ENCODE results near the gene SNAI1.
"Not testable (repeated sequence)": the region's sequence is repeated elsewhere in the genome, so short reads cannot be mapped to it uniquely, and the experiment has no call there.

The SNAI1 gene

DNA sequence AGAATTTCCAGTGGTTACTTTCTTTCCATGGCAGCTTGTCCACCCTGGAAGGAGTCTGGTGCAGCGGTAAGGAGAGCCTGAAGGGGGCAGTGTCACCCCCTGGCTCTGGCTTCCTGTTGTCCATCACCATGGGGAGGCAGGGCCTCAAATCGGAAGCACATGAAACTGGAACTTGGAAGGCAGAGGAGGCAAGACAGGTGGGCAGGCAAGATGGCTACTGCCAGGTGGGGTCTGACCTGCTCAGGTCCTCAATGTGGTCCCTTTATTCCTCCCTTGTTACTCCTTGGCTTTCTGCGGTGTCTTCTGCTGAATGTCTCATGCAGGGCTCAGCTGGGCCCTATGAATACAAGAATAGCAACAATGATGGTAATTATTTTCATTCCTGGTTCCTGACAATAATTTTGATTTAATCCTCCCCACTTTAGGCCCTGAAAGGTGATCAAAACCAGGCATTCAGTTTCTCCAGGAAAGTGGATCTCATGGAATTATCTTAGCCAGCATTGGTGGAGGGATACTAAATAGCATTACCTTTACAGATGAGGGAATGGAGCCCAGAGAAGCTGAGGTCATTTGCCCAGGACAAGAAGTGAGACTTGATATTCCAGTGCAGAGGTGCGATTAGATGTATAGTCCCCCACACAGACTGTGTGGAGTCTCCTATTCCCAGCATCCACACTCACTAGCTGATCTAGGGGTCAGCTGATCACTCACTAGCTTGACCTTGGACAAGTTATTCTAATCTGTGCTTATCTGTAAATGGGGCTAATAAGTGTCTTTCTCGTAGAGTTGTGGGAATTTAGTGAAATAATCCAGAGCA is 17.6 kb upstream of the SNAI1 start:
- no peaks in the 10 kb centered on the region for H3K27me3 ChIP-seq (ENCODE audit: insufficient read depth, low read length)
- peaks cover 12% of the 10 kb centered on the region for H3K4me1 ChIP-seq (ENCODE audit: control insufficient read depth, insufficient read depth, low read length, unreplicated experiment)
- H3K79me2 ChIP-seq (ENCODE audit: control insufficient read depth, insufficient read depth, low read length, unreplicated experiment) = no peaks in the 10 kb centered on the region
- H3K27ac ChIP-seq (ENCODE audit: low read depth, low read length) = no peak overlapping the region
- no peaks in the 10 kb centered on the region for H3K36me3 ChIP-seq (ENCODE audit: insufficient read depth, low read length)
- H2AFZ ChIP-seq (ENCODE audit: low read length, unreplicated experiment) = no peak overlapping the region
- no peak overlapping the region for H3K4me3 ChIP-seq (ENCODE audit: low read depth, low read length)

DNA sequence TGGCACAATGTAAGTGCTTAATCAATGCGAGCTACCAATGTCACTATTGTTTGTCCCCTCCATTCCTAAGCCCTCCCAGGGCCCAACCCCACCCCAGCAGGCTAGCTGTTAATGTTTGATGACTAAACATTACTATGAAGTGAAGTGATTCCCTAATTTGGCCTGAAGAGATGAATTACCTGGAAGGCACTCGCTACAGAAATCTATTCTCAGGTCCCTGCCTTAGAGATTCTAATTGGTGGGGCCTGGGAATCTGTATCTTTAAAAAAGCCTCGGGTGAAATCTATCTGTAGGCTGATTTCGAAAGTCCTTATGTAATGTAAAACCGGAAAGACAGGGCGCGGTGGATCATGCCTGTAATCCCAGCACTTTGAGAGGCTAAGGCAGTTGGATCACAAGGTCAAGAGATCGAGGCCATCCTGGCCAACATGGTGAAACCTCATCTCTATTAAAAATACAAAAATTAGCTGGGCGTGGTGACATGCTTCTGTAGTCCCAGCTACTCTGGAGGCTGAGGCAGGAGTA is 16.9 kb upstream of the SNAI1 start:
- no peaks in the 10 kb centered on the region for H3K27me3 ChIP-seq (ENCODE audit: insufficient read depth, low read length)
- H3K4me1 ChIP-seq (ENCODE audit: control insufficient read depth, insufficient read depth, low read length, unreplicated experiment) = peaks cover 12% of the 10 kb centered on the region
- H3K4me3 ChIP-seq (ENCODE audit: low read depth, low read length) = no peak overlapping the region
- no peak overlapping the region for H2AFZ ChIP-seq (ENCODE audit: low read length, unreplicated experiment)
- no peaks in the 10 kb centered on the region for H3K36me3 ChIP-seq (ENCODE audit: insufficient read depth, low read length)
- no peaks in the 10 kb centered on the region for H3K79me2 ChIP-seq (ENCODE audit: control insufficient read depth, insufficient read depth, low read length, unreplicated experiment)
- no peak overlapping the region for H3K27ac ChIP-seq (ENCODE audit: low read depth, low read length)

DNA sequence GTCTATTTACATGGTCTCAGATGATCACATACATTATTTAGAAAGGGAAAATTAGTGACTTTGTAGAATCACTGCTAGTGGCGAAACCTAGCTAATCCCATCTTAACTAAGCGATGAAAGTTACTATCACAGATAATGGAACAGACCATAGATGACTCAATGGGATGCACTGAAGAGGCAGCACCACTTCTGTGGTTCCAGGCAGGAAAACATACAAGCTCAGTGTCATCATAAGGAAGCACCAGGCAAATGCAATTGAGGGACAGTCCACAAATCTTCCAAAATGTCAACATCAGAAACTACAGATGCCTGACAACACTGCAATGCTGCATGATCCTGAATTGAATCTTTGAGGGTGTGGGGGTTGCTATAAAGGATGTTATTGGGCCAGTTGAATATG is 15.9 kb upstream of the SNAI1 start:
- Histone ChIP-seq H2AFZ (ENCODE audit: low read length, unreplicated experiment) (no peak overlapping the region), H3K36me3 (ENCODE audit: insufficient read depth, low read length) (no peaks in the 10 kb centered on the region), H3K79me2 (ENCODE audit: control insufficient read depth, insufficient read depth, low read length, unreplicated experiment) (no peaks in the 10 kb centered on the region), H3K4me3 (ENCODE audit: low read depth, low read length) (no peak overlapping the region), H3K27me3 (ENCODE audit: insufficient read depth, low read length) (no peaks in the 10 kb centered on the region), H3K4me1 (ENCODE audit: control insufficient read depth, insufficient read depth, low read length, unreplicated experiment) (peaks cover 12% of the 10 kb centered on the region), H3K27ac (ENCODE audit: low read depth, low read length) (no peak overlapping the region)

DNA sequence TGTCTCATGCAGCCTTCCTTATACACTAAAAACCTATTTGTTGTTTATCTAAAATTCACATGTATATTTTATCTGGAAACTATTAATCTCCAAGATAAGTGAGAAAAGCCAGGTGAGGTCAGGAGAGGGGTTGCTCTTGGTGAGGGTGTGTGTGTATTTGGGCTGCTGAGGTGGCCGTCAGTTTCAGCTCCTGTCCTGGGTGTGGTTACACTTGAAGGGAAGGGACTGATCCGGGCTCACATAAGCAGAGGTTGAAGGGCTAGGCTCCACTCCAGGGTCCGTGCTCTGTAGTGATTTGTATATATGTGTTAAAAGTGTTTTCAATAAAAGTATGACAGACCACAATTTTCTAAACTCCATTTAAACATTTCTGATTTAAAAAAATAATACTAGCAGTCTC is 13.5 kb upstream of the SNAI1 start:
- H3K36me3 ChIP-seq (ENCODE audit: insufficient read depth, low read length) = no peaks in the 10 kb centered on the region
- H3K4me1 ChIP-seq (ENCODE audit: control insufficient read depth, insufficient read depth, low read length, unreplicated experiment) = peaks cover 12% of the 10 kb centered on the region
- no peaks in the 10 kb centered on the region for H3K79me2 ChIP-seq (ENCODE audit: control insufficient read depth, insufficient read depth, low read length, unreplicated experiment)
- H2AFZ ChIP-seq (ENCODE audit: low read length, unreplicated experiment) = no peak overlapping the region
- no peaks in the 10 kb centered on the region for H3K27me3 ChIP-seq (ENCODE audit: insufficient read depth, low read length)
- H3K27ac ChIP-seq (ENCODE audit: low read depth, low read length) = no peak overlapping the region
- no peak overlapping the region for H3K4me3 ChIP-seq (ENCODE audit: low read depth, low read length)

DNA sequence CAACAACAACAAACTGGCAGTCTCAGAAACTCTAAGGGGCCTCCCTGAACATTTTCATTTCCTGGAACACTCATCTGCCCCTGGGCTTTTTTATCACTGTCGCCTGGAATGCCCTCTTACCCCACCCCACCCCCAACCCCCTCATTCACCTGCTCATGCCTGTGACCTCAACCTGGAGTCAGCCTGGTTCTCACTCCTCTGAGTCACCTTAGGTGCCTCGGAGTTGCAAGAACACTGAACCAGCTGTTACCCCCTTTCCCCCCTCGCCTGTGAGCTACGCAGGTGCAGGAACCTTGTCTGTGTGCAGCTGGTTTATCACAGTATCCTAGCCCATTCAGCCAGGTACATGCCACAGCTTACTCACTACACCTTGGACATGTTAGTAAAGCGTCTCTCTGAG is 12.8 kb upstream of the SNAI1 start:
- no peak overlapping the region for H3K27ac ChIP-seq (ENCODE audit: low read depth, low read length)

DNA sequence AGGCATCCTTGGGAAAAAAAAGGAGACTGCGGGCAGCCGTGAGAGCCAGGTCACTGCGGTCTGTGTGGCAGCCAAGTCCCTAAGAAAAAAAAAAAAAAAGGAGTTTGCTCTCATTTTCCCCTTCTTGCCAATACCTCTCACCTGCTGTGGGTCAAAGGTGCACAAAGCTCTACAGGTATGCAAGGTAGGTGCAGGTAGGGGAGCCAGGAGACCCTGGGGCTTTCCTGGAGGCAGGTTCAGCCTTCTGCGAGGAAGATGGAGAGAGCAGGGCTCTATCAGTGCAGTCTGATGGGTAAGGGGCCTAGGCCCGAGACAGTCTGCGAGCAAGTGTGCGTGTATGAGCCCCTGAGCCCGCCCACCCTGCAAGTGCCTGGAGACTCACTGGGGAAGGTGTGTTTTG is 12.3 kb upstream of the SNAI1 start:
- H3K27me3 ChIP-seq (ENCODE audit: insufficient read depth, low read length) = no peaks in the 10 kb centered on the region
- no peak overlapping the region for H3K4me3 ChIP-seq (ENCODE audit: low read depth, low read length)
- H3K79me2 ChIP-seq (ENCODE audit: control insufficient read depth, insufficient read depth, low read length, unreplicated experiment) = no peaks in the 10 kb centered on the region
- peaks cover 12% of the 10 kb centered on the region for H3K4me1 ChIP-seq (ENCODE audit: control insufficient read depth, insufficient read depth, low read length, unreplicated experiment)
- no peak overlapping the region for H3K27ac ChIP-seq (ENCODE audit: low read depth, low read length)
- no peaks in the 10 kb centered on the region for H3K36me3 ChIP-seq (ENCODE audit: insufficient read depth, low read length)
- no peak overlapping the region for H2AFZ ChIP-seq (ENCODE audit: low read length, unreplicated experiment)

More for the DNA sequence above, 12.8 kb upstream of the SNAI1 start:
- H3K27me3 ChIP-seq (ENCODE audit: insufficient read depth, low read length) = no peaks in the 10 kb centered on the region
- no peaks in the 10 kb centered on the region for H3K36me3 ChIP-seq (ENCODE audit: insufficient read depth, low read length)
- H2AFZ ChIP-seq (ENCODE audit: low read length, unreplicated experiment) = no peak overlapping the region
- peaks cover 12% of the 10 kb centered on the region for H3K4me1 ChIP-seq (ENCODE audit: control insufficient read depth, insufficient read depth, low read length, unreplicated experiment)
- H3K79me2 ChIP-seq (ENCODE audit: control insufficient read depth, insufficient read depth, low read length, unreplicated experiment) = no peaks in the 10 kb centered on the region
- no peak overlapping the region for H3K4me3 ChIP-seq (ENCODE audit: low read depth, low read length)

DNA sequence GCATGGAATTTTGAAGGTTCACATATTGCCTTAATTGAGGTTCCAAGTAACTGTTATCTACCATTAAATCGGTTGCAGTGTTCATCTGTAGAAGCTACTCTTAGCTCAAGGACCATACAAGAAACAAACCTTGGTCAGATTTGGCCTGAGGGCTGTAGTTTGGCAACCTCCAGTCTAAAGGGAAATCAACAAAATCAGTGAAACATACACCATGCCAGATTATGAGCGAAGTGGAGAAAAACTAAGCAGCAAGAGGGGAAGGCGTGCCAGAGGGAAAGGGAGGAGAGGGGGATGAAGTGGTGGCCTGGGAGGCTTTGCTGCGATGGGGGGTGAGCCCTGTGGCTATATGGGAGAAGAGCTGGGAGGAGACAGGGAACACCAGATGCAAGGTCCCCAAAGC is 8.8 kb upstream of the SNAI1 start:
- Histone ChIP-seq H3K79me2 (ENCODE audit: control insufficient read depth, insufficient read depth, low read length, unreplicated experiment) (no peaks in the 10 kb centered on the region), H3K4me1 (ENCODE audit: control insufficient read depth, insufficient read depth, low read length, unreplicated experiment) (peaks cover 4% of the 10 kb centered on the region), H3K27ac (ENCODE audit: low read depth, low read length) (no peak overlapping the region), H3K4me3 (ENCODE audit: low read depth, low read length) (no peak overlapping the region), H3K27me3 (ENCODE audit: insufficient read depth, low read length) (no peaks in the 10 kb centered on the region), H3K36me3 (ENCODE audit: insufficient read depth, low read length) (no peaks in the 10 kb centered on the region), H2AFZ (ENCODE audit: low read length, unreplicated experiment) (no peak overlapping the region)

DNA sequence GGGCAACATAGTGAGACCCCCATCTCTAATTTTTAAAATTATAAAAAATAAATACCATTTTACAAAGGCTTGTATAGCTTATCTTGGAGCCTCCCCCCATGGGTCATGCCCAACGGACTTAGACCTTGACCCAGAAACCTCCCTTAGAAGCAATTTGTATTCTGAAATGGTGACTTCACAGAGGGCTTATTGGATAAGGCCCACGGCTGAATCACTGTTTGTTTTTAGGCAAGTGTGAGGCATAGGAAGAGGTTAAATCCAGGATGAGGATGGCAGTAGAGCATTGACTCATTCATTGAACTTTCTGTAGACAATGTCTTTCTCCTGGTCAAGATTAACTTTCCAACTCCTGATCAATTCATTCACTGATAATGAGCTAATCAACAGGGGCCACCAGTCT is 6.2 kb upstream of the SNAI1 start:
- Histone ChIP-seq H3K27me3 (ENCODE audit: insufficient read depth, low read length) (no peaks in the 10 kb centered on the region), H3K4me3 (ENCODE audit: low read depth, low read length) (no peak overlapping the region), H3K27ac (ENCODE audit: low read depth, low read length) (no peak overlapping the region), H3K36me3 (ENCODE audit: insufficient read depth, low read length) (no peaks in the 10 kb centered on the region), H2AFZ (ENCODE audit: low read length, unreplicated experiment) (no peak overlapping the region), H3K79me2 (ENCODE audit: control insufficient read depth, insufficient read depth, low read length, unreplicated experiment) (no peaks in the 10 kb centered on the region), H3K4me1 (ENCODE audit: control insufficient read depth, insufficient read depth, low read length, unreplicated experiment) (no peaks in the 10 kb centered on the region)

DNA sequence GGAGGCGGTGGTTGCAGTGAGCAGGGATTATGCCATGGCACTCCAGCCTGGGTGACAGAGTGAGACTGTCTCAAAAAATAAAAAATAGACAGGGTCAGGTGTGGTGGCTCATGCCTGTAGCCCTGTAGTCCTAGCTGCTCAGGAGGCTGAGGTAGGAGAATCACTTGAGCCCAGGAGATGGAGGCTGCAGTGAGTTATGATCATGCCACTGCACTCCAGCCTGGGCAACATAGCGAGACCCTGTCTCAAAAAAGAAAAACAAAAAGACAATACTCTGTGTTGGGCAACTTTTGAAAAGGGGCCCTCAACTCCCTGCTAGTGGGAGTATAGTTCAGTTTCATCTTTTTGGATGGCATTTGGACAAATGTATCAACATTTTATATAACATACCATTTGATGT is 5.0 kb upstream of the SNAI1 start:
- not testable (repeated sequence) for H2AFZ ChIP-seq (ENCODE audit: low read length, unreplicated experiment); H3K27ac ChIP-seq (ENCODE audit: low read depth, low read length); H3K79me2 ChIP-seq (ENCODE audit: control insufficient read depth, insufficient read depth, low read length, unreplicated experiment); H3K4me3 ChIP-seq (ENCODE audit: low read depth, low read length); H3K36me3 ChIP-seq (ENCODE audit: insufficient read depth, low read length); H3K27me3 ChIP-seq (ENCODE audit: insufficient read depth, low read length); H3K4me1 ChIP-seq (ENCODE audit: control insufficient read depth, insufficient read depth, low read length, unreplicated experiment)

DNA sequence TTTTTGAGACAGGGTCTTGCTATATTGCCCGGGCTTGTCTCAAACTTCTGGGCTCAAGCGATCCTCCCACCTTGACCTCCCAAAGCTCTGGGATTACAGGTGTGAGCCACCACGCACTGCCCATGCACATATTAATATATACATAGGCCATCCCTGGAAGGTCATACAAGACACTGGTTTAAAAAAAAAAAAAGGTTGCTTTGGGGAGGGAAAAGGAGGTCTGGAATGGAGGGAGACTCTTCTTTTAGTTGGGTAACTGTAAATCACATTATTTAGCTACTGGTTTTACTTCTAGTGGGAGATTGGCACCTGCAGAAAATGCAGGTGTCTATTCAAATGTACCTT is 4.1 kb upstream of the SNAI1 start:
- H3K27me3 ChIP-seq (ENCODE audit: insufficient read depth, low read length) = no peaks in the 10 kb centered on the region
- no peak overlapping the region for H2AFZ ChIP-seq (ENCODE audit: low read length, unreplicated experiment)
- no peaks in the 10 kb centered on the region for H3K4me1 ChIP-seq (ENCODE audit: control insufficient read depth, insufficient read depth, low read length, unreplicated experiment)
- H3K79me2 ChIP-seq (ENCODE audit: control insufficient read depth, insufficient read depth, low read length, unreplicated experiment) = peaks cover 8% of the 10 kb centered on the region
- H3K36me3 ChIP-seq (ENCODE audit: insufficient read depth, low read length) = no peaks in the 10 kb centered on the region
- no peak overlapping the region for H3K4me3 ChIP-seq (ENCODE audit: low read depth, low read length)
- no peak overlapping the region for H3K27ac ChIP-seq (ENCODE audit: low read depth, low read length)

DNA sequence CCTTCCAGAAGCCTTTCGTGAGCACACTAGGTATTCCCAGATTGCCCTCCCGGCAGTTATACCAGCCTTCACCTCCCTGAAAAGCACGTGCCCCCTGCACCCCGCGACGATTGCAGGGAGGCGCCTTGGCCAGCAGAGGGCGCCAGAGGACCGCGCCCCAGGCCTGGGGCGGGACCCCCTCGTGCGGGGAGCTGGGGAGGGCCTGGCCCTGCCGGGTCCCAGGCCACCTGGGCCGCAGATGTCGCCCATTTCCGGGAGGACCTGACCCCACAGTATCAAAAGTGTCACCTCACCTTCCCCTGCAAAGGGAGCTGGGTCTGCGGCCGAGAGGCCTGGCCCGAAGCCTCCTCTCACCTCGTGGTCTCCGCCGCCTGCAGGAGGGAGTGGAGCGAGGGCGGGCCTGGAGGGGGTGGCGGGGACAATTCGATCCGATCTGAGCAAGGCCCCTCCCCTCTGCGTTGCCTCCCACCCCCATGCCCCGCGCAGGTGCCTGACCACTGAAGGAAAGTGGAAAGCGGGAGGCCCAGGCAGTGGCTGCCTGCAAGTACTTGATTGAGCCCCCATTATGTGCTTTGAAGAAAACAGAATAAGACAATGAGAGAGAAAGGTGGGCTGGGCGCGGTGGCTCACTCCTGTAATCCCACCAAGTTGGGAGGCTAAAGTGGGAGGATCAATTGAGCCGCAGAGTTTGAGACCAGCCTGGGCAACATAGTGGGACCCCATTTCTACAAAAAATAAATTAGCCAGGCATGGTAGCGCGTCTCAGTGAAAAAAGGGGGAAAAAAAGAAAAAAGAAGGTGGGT is 3.5 kb upstream of the SNAI1 start:
- H3K27ac ChIP-seq (ENCODE audit: low read depth, low read length) = no peak overlapping the region
- H2AFZ ChIP-seq (ENCODE audit: low read length, unreplicated experiment) = peak overlapping the region; percentile 53
- peak overlapping the region; percentile 45 for H3K4me3 ChIP-seq (ENCODE audit: low read depth, low read length)

More for the DNA sequence above, 3.5 kb upstream of the SNAI1 start:
- H3K36me3 ChIP-seq (ENCODE audit: insufficient read depth, low read length) = no peaks in the 10 kb centered on the region
- no peaks in the 10 kb centered on the region for H3K4me1 ChIP-seq (ENCODE audit: control insufficient read depth, insufficient read depth, low read length, unreplicated experiment)
- H3K79me2 ChIP-seq (ENCODE audit: control insufficient read depth, insufficient read depth, low read length, unreplicated experiment) = peaks cover 14% of the 10 kb centered on the region
- no peaks in the 10 kb centered on the region for H3K27me3 ChIP-seq (ENCODE audit: insufficient read depth, low read length)

Data from ACC112 (cell line).